GM21423 (cell line): Measurements from ENCODE around the gene ALOX5.
"Not testable (repeated sequence)": the region's sequence is repeated elsewhere in the genome, so short reads cannot be mapped to it uniquely, and the experiment has no call there.

ENCODE experiments used
- ATAC-seq: cut with Tn5 transposase; IDR thresholded peaks from one replicate; pipeline ENCODE4 v1.9.1; 2021; ENCODE audit warnings: mild to moderate bottlenecking, moderate library complexity; ENCODE audit not compliant: unreplicated experiment

ALOX5 gene

GRCh38 chr10:45374350-45375052 lies 485 bp downstream of the ALOX5 start:
- no peak for ATAC-seq

- ATAC-seq = no peak
These were observed 1.1 kb downstream of the ALOX5 start for GRCh38 chr10:45375101-45375500.

- peak; percentile 26 for ATAC-seq
These were observed 1.8 kb downstream of the ALOX5 start for GRCh38 chr10:45375716-45376231.

GRCh38 chr10:45376371-45376801 lies 2.4 kb downstream of the ALOX5 start:
- ATAC-seq = no peak

- ATAC-seq = no peak
These were observed 3.3 kb downstream of the ALOX5 start for GRCh38 chr10:45377321-45377720.

- no peak for ATAC-seq
These were observed 3.8 kb downstream of the ALOX5 start for GRCh38 chr10:45377858-45378257.

GRCh38 chr10:45378914-45379726 lies 5.1 kb downstream of the ALOX5 start:
- no peak for ATAC-seq

- ATAC-seq = peak; percentile 70
These were observed 6.0 kb downstream of the ALOX5 start for GRCh38 chr10:45379891-45380540.

GRCh38 chr10:45380903-45381620 lies 7.0 kb downstream of the ALOX5 start:
- ATAC-seq = no peak

GRCh38 chr10:45382591-45382990 lies 8.6 kb downstream of the ALOX5 start:
- no peak for ATAC-seq

GRCh38 chr10:45383682-45384330 lies 9.8 kb downstream of the ALOX5 start:
- ATAC-seq = no peak

- no peak for ATAC-seq
These were observed 12.6 kb downstream of the ALOX5 start for GRCh38 chr10:45386657-45387056.

GRCh38 chr10:45387096-45387893 lies 13.3 kb downstream of the ALOX5 start:
- ATAC-seq = no peak

GRCh38 chr10:45389671-45390070 lies 15.7 kb downstream of the ALOX5 start:
- ATAC-seq = not testable (repeated sequence)

- ATAC-seq = not testable (repeated sequence)
These were observed 17.6 kb downstream of the ALOX5 start for GRCh38 chr10:45391636-45392035.

- ATAC-seq = no peak
These were observed 21.5 kb downstream of the ALOX5 start for GRCh38 chr10:45395554-45395953.

GRCh38 chr10:45398595-45398994 lies 24.6 kb downstream of the ALOX5 start:
- ATAC-seq = no peak

- ATAC-seq = no peak
These were observed 25.1 kb downstream of the ALOX5 start for GRCh38 chr10:45399113-45399512.

- no peak for ATAC-seq
These were observed 29.1 kb downstream of the ALOX5 start for GRCh38 chr10:45403151-45403550.
